K562 (cell line): ENCODE data around the gene SLCO2B1. TPM values are rescaled to one million over a fixed set of nuclear protein-coding genes. Genes with fewer than 3 reads are reported as not detected.

Source experiments
- BRD9 ChIP-seq: fragments of 450-650 bp; IDR thresholded peaks from 2 replicates; pipeline ENCODE4 v1.6.1; 2018; ENCODE audit warnings: low read depth; ENCODE audit not compliant: partially characterized antibody
- BRF1 ChIP-seq: IDR thresholded peaks from 3 replicates; pipeline ENCODE4 v1.6.1; 2011; ENCODE audit warnings: borderline replicate concordance, mild to moderate bottlenecking; ENCODE audit not compliant: insufficient read length; ENCODE audit errors: extremely low read depth
- CHCHD3 ChIP-seq: fragments of 250-450 bp; sonication (Bioruptor Pico); IDR thresholded peaks from 2 replicates; pipeline ENCODE4 v2.1.2; 2022; ENCODE audit warnings: mild to moderate bottlenecking
- CHD2 ChIP-seq: IDR thresholded peaks from 2 replicates; pipeline ENCODE4 v1.6.1; 2011; ENCODE audit warnings: low read depth, low read length
- ETV1 ChIP-seq: fragments of 450-650 bp; conservative IDR thresholded peaks from 2 replicates; pipeline ENCODE4 v1.6.1; 2016; ENCODE audit warnings: missing genetic modification characterization, control low read depth, low read depth, missing compliant biosample characterization
- HLTF ChIP-seq: fragments of 450-650 bp; IDR thresholded peaks from 2 replicates; pipeline ENCODE4 v1.6.1; 2016
- MYBL2 ChIP-seq, 2 experiments: fragments of 450-650 bp in 1 of 2; sonication (generic) in 1 of 2; formaldehyde crosslinking in 1 of 2; IDR thresholded peaks; 2 replicates each; pipeline versions ENCODE4 v1.6.1 to v1.8.1; 2017 to 2022; ENCODE audit warnings: borderline replicate concordance in 1 of 2, inconsistent platforms in 1 of 2, low read depth in 1 of 2, mild to moderate bottlenecking in 1 of 2, missing genetic modification reagents in 1 of 2, moderate library complexity in 1 of 2
- POLR2A ChIP-seq: fragments of 450-650 bp; conservative IDR thresholded peaks from 2 replicates; pipeline ENCODE4 v1.6.1; 2016
- RBM25 ChIP-seq: fragments of 200-400 bp; formaldehyde crosslinking; IDR thresholded peaks from 2 replicates; pipeline ENCODE4 v1.6.1; 2018; ENCODE audit warnings: low read length, low read depth, moderate library complexity; ENCODE audit not compliant: severe bottlenecking
- SMARCA4 ChIP-seq: fragments of 450-650 bp; IDR thresholded peaks from 2 replicates; pipeline ENCODE4 v1.6.1; 2016
- SMARCA5 ChIP-seq: fragments of 450-650 bp; IDR thresholded peaks from 2 replicates; pipeline ENCODE4 v1.6.1; 2016
- ZBTB1 ChIP-seq: sonication (generic); formaldehyde crosslinking; IDR thresholded peaks from 2 replicates; pipeline ENCODE4 v1.8.1; 2023; ENCODE audit warnings: missing genetic modification reagents, low read depth, mild to moderate bottlenecking, borderline replicate concordance
- ZNF239 ChIP-seq: fragments of 250-450 bp; sonication (Bioruptor Pico); IDR thresholded peaks from 2 replicates; pipeline ENCODE4 v1.4.0; 2020; ENCODE audit warnings: mild to moderate bottlenecking
- ZNF644 ChIP-seq: fragments of 200-800 bp; sonication (Bioruptor generic); IDR thresholded peaks from 2 replicates; pipeline ENCODE4 v1.6.1; 2016; ENCODE audit warnings: low read depth, missing genetic modification characterization, missing compliant biosample characterization
- polyA plus RNA-seq, 8 experiments: library from polyadenylated mRNA; depleted of rRNA in 4 of 8; stranded (reverse) in 5 of 8; unstranded in 3 of 8; fragments of >200 nt; fragmentation: Nextera tagmentation in 2 of 8; fragmentation: Illumina TruSeq in 1 of 8; extraction: Ambion mirVana in 2 of 8; extraction: Trizol in 1 of 8; gene quantifications; 2 replicates each; pipeline versions ENCODE4 v1.2.1 to v1.2.3, GENCODE V29; 2011 to 2014; ENCODE audit warnings: inconsistent platforms in 1 of 8, missing spikeins in 1 of 8
- total RNA-seq, 7 experiments: library from RNA; depleted of rRNA in 6 of 7; stranded (reverse); fragments of >200 nt in 6 of 7; fragmentation: Illumina TruSeq in 2 of 7; extraction: Trizol in 2 of 7; gene quantifications; 2 replicates each; pipeline versions ENCODE4 v1.2.1 to v1.2.3, GENCODE V29; 2011 to 2021; ENCODE audit warnings: low replicate concordance in 1 of 7
- TF ChIP-seq, protein P1 (sequence below): fragments of 250-450 bp; sonication (Bioruptor Pico); IDR thresholded peaks from 2 replicates; pipeline ENCODE4 v1.4.0; 2020; ENCODE audit warnings: mild to moderate bottlenecking, moderate library complexity
- TF ChIP-seq, protein P2 (sequence below): fragments of 450-650 bp; IDR thresholded peaks from 2 replicates; pipeline ENCODE4 v1.6.1; 2016; ENCODE audit warnings: mild to moderate bottlenecking
- TF ChIP-seq, protein P3 (sequence below), 2 experiments: fragments of 200-800 bp in 1 of 2; sonication (Bioruptor generic) in 1 of 2; sonication (generic) in 1 of 2; formaldehyde crosslinking in 1 of 2; IDR thresholded peaks in 1 of 2; conservative IDR thresholded peaks in 1 of 2; 2 replicates each; pipeline versions ENCODE4 v1.5.0 to v1.6.1; 2016 to 2020; ENCODE audit warnings: missing compliant biosample characterization in 1 of 2, missing genetic modification characterization in 1 of 2, missing genetic modification reagents in 1 of 2

SLCO2B1 gene
- total and polyA plus RNA-seq, 9 of the 15 experiments (the other 6 are each of a cell fraction or from before 2014, with no cell fraction given), result 0.70 to 14.7 (median 7.6) TPM

DNA sequence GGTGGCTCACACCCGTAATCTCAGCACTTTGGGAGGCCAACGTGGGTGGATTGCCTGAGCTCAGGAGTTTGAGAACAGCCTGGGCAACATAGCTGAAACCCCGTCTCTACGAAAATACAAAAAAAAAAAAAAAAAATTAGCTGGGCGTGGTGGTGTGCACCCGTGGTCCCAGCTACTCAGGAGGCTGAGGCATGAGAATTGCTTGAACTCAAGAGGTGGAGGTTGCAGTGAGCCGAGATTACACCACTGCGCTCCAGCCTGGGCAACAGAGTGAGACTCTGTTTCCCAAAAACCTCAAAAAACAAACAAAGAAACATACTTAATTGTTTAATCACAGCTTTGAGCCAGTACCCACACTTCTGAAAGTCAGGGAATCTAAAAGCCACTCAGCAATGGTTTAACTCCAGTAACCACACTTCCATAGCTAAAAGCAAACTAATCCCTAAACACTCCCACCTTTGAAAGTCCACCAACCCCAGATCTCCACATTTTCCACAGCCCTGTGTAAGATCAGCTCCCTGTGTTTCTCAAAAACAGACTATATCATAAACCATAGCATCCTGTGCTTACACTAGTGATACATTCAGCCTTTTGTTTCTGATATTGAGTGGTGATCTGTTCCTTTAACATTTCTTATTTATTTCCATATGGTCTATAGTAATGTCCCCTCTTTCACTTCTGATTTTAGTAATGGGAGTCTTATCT is 49.3 kb upstream of the SLCO2B1 start (continued):
- TF ChIP-seq, protein P1, sequence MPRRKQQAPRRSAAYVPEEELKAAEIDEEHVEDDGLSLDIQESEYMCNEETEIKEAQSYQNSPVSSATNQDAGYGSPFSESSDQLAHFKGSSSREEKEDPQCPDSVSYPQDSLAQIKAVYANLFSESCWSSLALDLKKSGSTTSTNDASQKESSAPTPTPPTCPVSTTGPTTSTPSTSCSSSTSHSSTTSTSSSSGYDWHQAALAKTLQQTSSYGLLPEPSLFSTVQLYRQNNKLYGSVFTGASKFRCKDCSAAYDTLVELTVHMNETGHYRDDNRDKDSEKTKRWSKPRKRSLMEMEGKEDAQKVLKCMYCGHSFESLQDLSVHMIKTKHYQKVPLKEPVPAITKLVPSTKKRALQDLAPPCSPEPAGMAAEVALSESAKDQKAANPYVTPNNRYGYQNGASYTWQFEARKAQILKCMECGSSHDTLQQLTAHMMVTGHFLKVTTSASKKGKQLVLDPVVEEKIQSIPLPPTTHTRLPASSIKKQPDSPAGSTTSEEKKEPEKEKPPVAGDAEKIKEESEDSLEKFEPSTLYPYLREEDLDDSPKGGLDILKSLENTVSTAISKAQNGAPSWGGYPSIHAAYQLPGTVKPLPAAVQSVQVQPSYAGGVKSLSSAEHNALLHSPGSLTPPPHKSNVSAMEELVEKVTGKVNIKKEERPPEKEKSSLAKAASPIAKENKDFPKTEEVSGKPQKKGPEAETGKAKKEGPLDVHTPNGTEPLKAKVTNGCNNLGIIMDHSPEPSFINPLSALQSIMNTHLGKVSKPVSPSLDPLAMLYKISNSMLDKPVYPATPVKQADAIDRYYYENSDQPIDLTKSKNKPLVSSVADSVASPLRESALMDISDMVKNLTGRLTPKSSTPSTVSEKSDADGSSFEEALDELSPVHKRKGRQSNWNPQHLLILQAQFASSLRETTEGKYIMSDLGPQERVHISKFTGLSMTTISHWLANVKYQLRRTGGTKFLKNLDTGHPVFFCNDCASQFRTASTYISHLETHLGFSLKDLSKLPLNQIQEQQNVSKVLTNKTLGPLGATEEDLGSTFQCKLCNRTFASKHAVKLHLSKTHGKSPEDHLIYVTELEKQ (CRISPR knock-in tag), result no peak
- no peak for TF ChIP-seq HLTF
- TF ChIP-seq BRD9, result peak; percentile 48
- 0 out of 2 replicates have a peak, but pooled peaks have one; percentile 31 for TF ChIP-seq SMARCA4
- TF ChIP-seq ETV1, result no peak
- no peak for TF ChIP-seq MYBL2 (IDR thresholded peaks at IDR 0.05; ENCODE audit: low read depth)
- no peak for TF ChIP-seq MYBL2 (CRISPR knock-in tag; IDR thresholded peaks at IDR 0.05; ENCODE audit: borderline replicate concordance)
- TF ChIP-seq BRF1, result no peak
- TF ChIP-seq ZNF644 (tag), result 0 out of 2 replicates have a peak, but pooled peaks have one; percentile 13
- peak; percentile 5 for TF ChIP-seq RBM25
- no peak for TF ChIP-seq ZBTB1 (CRISPR knock-in tag)
- TF ChIP-seq, protein P2, sequence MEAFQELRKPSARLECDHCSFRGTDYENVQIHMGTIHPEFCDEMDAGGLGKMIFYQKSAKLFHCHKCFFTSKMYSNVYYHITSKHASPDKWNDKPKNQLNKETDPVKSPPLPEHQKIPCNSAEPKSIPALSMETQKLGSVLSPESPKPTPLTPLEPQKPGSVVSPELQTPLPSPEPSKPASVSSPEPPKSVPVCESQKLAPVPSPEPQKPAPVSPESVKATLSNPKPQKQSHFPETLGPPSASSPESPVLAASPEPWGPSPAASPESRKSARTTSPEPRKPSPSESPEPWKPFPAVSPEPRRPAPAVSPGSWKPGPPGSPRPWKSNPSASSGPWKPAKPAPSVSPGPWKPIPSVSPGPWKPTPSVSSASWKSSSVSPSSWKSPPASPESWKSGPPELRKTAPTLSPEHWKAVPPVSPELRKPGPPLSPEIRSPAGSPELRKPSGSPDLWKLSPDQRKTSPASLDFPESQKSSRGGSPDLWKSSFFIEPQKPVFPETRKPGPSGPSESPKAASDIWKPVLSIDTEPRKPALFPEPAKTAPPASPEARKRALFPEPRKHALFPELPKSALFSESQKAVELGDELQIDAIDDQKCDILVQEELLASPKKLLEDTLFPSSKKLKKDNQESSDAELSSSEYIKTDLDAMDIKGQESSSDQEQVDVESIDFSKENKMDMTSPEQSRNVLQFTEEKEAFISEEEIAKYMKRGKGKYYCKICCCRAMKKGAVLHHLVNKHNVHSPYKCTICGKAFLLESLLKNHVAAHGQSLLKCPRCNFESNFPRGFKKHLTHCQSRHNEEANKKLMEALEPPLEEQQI, result no peak
- TF ChIP-seq CHCHD3 (CRISPR knock-in tag), result no peak
- TF ChIP-seq, protein P3, sequence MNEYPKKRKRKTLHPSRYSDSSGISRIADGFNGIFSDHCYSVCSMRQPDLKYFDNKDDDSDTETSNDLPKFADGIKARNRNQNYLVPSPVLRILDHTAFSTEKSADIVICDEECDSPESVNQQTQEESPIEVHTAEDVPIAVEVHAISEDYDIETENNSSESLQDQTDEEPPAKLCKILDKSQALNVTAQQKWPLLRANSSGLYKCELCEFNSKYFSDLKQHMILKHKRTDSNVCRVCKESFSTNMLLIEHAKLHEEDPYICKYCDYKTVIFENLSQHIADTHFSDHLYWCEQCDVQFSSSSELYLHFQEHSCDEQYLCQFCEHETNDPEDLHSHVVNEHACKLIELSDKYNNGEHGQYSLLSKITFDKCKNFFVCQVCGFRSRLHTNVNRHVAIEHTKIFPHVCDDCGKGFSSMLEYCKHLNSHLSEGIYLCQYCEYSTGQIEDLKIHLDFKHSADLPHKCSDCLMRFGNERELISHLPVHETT (CRISPR knock-in tag; conservative IDR thresholded peaks at IDR 0.05 in 1 of 2, IDR thresholded peaks at IDR 0.05 in 1 of 2), result no peak
- peak; percentile 54 for TF ChIP-seq POLR2A
- TF ChIP-seq CHD2, result no peak
- TF ChIP-seq ZNF239 (CRISPR knock-in tag), result no peak
- TF ChIP-seq SMARCA5, result peak; percentile 62
